Colonic mucosa (tissue), 4 donors: Measurements from ENCODE around the gene PCDHGA1. TPM values are rescaled to one million over a fixed set of nuclear protein-coding genes. Genes with fewer than 3 reads are reported as not detected.
"Not testable (repeated sequence)": the region's sequence is repeated elsewhere in the genome, so short reads cannot be mapped to it uniquely, and the experiment has no call there.

Experiments
- DNase-seq: peaks from one replicate; pipeline ENCODE4 v3.0.0-alpha.2; 2020
- H3K27ac ChIP-seq: fragments of 200-600 bp; one replicate; pipeline ENCODE4 v1.8.0; 2021
- H3K27me3 ChIP-seq: fragments of 200-600 bp; one replicate; pipeline ENCODE4 v1.8.0; 2021
- H3K36me3 ChIP-seq: fragments of 200-600 bp; one replicate; pipeline ENCODE4 v1.8.0; 2021
- H3K4me1 ChIP-seq: fragments of 200-600 bp; one replicate; pipeline ENCODE4 v1.8.0; 2021; ENCODE audit warnings: mild to moderate bottlenecking
- H3K4me3 ChIP-seq: fragments of 200-600 bp; one replicate; pipeline ENCODE4 v1.8.0; 2021
- H3K9ac ChIP-seq, 2 donors: one replicate each; pipeline ENCODE4 v1.7.0; 2013; ENCODE audit warnings: control low read depth in 2 of 2, low read depth in 2 of 2, low read length in 2 of 2
- H3K9me3 ChIP-seq: fragments of 200-600 bp; one replicate; pipeline ENCODE4 v1.8.0; 2021
- CTCF ChIP-seq: fragments of 200-600 bp; IDR thresholded peaks from one replicate; pipeline ENCODE4 v1.8.0; 2022; ENCODE audit warnings: antibody characterized with exemption, mild to moderate bottlenecking
- intact Hi-C: fragments of 100-400 bp; cut with DNase I; formaldehyde crosslinking; loops from one replicate; pipeline ENCODE4 v1.14.1; 2022
- total RNA-seq, 2 donors: library from RNA; stranded (reverse); fragmentation: NEBNext Ultra II Directional in 1 of 2; extraction: Animal tissue kit (Norgen Biotek cat#: 25700) in 1 of 2; gene quantifications; one replicate each; pipeline ENCODE4 v1.2.1, GENCODE V29; 2021
- donor health status: healthy.
- donor health status: DM: no; HTN: no; CAD: no.
- donor health status: DM: no; HTN: no; CAD: no.

Gene PCDHGA1
- total RNA-seq, 2 donors from 2014 or later, result 0.10 to 0.37 TPM

- no peaks in the 10 kb centered on the region for H3K36me3 ChIP-seq
- no peaks in the 10 kb centered on the region for H3K27me3 ChIP-seq
- TF ChIP-seq CTCF, result no peak
- H3K4me1 ChIP-seq, result no peaks in the 10 kb centered on the region
- no peak for DNase-seq
- peaks cover 3% of the 10 kb centered on the region for H3K9me3 ChIP-seq
- no peak overlapping the region for H3K9ac ChIP-seq
- no peak overlapping the region for H3K27ac ChIP-seq
- intact Hi-C loops, result no loop called here
- H3K4me3 ChIP-seq, result no peak overlapping the region
Measured at GRCh38 chr5:141383345-141383744, 53.0 kb downstream of the PCDHGA1 start.

GRCh38 chr5:141384471-141385267 lies 54.4 kb downstream of the PCDHGA1 start:
- Histone ChIP-seq H3K27ac (no peak overlapping the region), H3K9me3 (peaks cover 3% of the 10 kb centered on the region), H3K36me3 (no peaks in the 10 kb centered on the region), H3K4me1 (no peaks in the 10 kb centered on the region), H3K27me3 (no peaks in the 10 kb centered on the region), H3K4me3 (no peak overlapping the region), H3K9ac (no peak overlapping the region)
- DNase-seq, result no peak
- no peak for TF ChIP-seq CTCF
- intact Hi-C loops, result no loop called here

GRCh38 chr5:141387557-141388311 lies 57.4 kb downstream of the PCDHGA1 start, which contains the start of gene PCDHGB4:
Gene PCDHGB4, plus strand, starts transcription at chr5:141387698. Its CDS starts 187 bp downstream, at chr5:141387885.
- intact Hi-C loops, H3K4me1 ChIP-seq, H3K27ac ChIP-seq, DNase-seq, H3K9ac ChIP-seq, H3K4me3 ChIP-seq, H3K36me3 ChIP-seq, H3K9me3 ChIP-seq, H3K27me3 ChIP-seq: not testable (repeated sequence)

- Histone ChIP-seq H3K36me3 (no peaks in the 10 kb centered on the region), H3K4me3 (no peak overlapping the region), H3K9me3 (peaks cover 3% of the 10 kb centered on the region), H3K27ac (no peak overlapping the region), H3K9ac (no peak overlapping the region), H3K27me3 (no peaks in the 10 kb centered on the region), H3K4me1 (no peaks in the 10 kb centered on the region)
- intact Hi-C loops, result no loop called here
- DNase-seq, result no peak
- no peak for TF ChIP-seq CTCF
Measured at GRCh38 chr5:141388661-141389060, 58.3 kb downstream of the PCDHGA1 start.

GRCh38 chr5:141389153-141390042 lies 59.1 kb downstream of the PCDHGA1 start:
- DNase-seq, result no peak
- intact Hi-C loops, result no loop called here

More at GRCh38 chr5:141389153-141390042, 59.1 kb downstream of the PCDHGA1 start:
- no peak for TF ChIP-seq CTCF
- Histone ChIP-seq H3K27ac (no peak overlapping the region), H3K9me3 (peaks cover 3% of the 10 kb centered on the region), H3K36me3 (no peaks in the 10 kb centered on the region), H3K9ac (no peak overlapping the region), H3K27me3 (no peaks in the 10 kb centered on the region), H3K4me3 (no peak overlapping the region), H3K4me1 (no peaks in the 10 kb centered on the region)
